Skeletal muscle cell (primary cell): Measurements from ENCODE around the gene KCNIP4.

Experiments
- DNase-seq: peaks from one replicate; pipeline ENCODE4 v3.0.0-alpha.2; 2010; ENCODE audit warnings: low read depth
- H3K4me3 ChIP-seq: 2 replicates; pipeline ENCODE4 v1.5.1; 2011; ENCODE audit warnings: low read depth, mild to moderate bottlenecking, control low read depth, low read length, moderate library complexity

Gene KCNIP4

GRCh38 chr4:20683766-20684165 is 1264.8 kb downstream of the KCNIP4 start:
- H3K4me3 ChIP-seq = no peak overlapping the region
- DNase-seq = no peak

GRCh38 chr4:20682853-20683252 is 1265.7 kb downstream of the KCNIP4 start:
- H3K4me3 ChIP-seq = no peak overlapping the region
- DNase-seq = no peak

- no peak overlapping the region for H3K4me3 ChIP-seq
- DNase-seq = no peak
Observed at GRCh38 chr4:20681271-20681670, 1267.3 kb downstream of the KCNIP4 start.

- no peak for DNase-seq
- no peak overlapping the region for H3K4me3 ChIP-seq
Observed at GRCh38 chr4:20680736-20681135, 1267.8 kb downstream of the KCNIP4 start.

GRCh38 chr4:20679951-20680350 is 1268.6 kb downstream of the KCNIP4 start:
- no peak overlapping the region for H3K4me3 ChIP-seq
- no peak for DNase-seq
